GM23338 (cell line): ENCODE results near the gene ZNF775. TPM values are rescaled to one million over a fixed set of nuclear protein-coding genes. Genes with fewer than 3 reads are reported as not detected.

Source experiments
- ATAC-seq: fragments of 200-7000 bp; cut with Tn5 transposase; 3 replicates; pipeline ENCODE4 v1.9.1; 2020
- DNase-seq: peaks from one replicate; pipeline ENCODE4 v3.0.0-alpha.2; 2015; ENCODE audit warnings: low spot score
- H2AFZ ChIP-seq: fragments of 200-600 bp; sonication (generic); 2 replicates; pipeline ENCODE4 v1.8.0; 2016; ENCODE audit warnings: antibody characterized with exemption, mild to moderate bottlenecking, moderate library complexity
- H3F3A ChIP-seq: fragments of 200-600 bp; sonication (generic); replicated peaks from 2 replicates; pipeline ENCODE4 v1.8.0; 2017; ENCODE audit warnings: antibody characterized with exemption, mixed run types, low read depth
- H3K27ac ChIP-seq: fragments of 200-600 bp; sonication (generic); 2 replicates; pipeline ENCODE4 v1.6.1; 2016; ENCODE audit warnings: low read depth
- H3K27me3 ChIP-seq: fragments of 200-600 bp; sonication (generic); 2 replicates; pipeline ENCODE4 v1.8.0; 2016; ENCODE audit warnings: mild to moderate bottlenecking, mixed run types, moderate library complexity; ENCODE audit not compliant: insufficient read depth
- H3K36me3 ChIP-seq: fragments of 200-600 bp; sonication (generic); 2 replicates; pipeline ENCODE4 v1.8.0; 2016; ENCODE audit warnings: mild to moderate bottlenecking; ENCODE audit not compliant: insufficient read depth
- H3K4me1 ChIP-seq: fragments of 200-600 bp; sonication (generic); 2 replicates; pipeline ENCODE4 v1.8.0; 2016; ENCODE audit warnings: mild to moderate bottlenecking, moderate library complexity; ENCODE audit not compliant: insufficient read depth
- H3K4me2 ChIP-seq: fragments of 200-600 bp; sonication (generic); 2 replicates; pipeline ENCODE4 v1.7.1; 2017; ENCODE audit warnings: mixed run types
- H3K4me3 ChIP-seq: fragments of 200-600 bp; sonication (generic); 2 replicates; pipeline ENCODE4 v1.6.1; 2016; ENCODE audit warnings: mixed run types
- H3K79me2 ChIP-seq: fragments of 200-600 bp; sonication (generic); replicated peaks from 2 replicates; pipeline ENCODE4 v1.8.0; 2017; ENCODE audit warnings: mild to moderate bottlenecking; ENCODE audit not compliant: insufficient read depth
- H3K9me2 ChIP-seq: fragments of 200-600 bp; sonication (generic); 2 replicates; pipeline ENCODE4 v1.8.0; 2017; ENCODE audit not compliant: insufficient read depth
- H4K20me1 ChIP-seq: fragments of 200-600 bp; sonication (generic); replicated peaks from 2 replicates; pipeline ENCODE4 v1.8.0; 2017; ENCODE audit warnings: mild to moderate bottlenecking; ENCODE audit not compliant: insufficient read depth
- H3K27ac Mint-ChIP-seq: 2 replicates; pipeline ENCODE4 v1.8.0; 2020; ENCODE audit warnings: inconsistent platforms, mild to moderate bottlenecking, moderate library complexity, mixed read lengths
- H3K27me3 Mint-ChIP-seq: 3 replicates; pipeline ENCODE4 v1.8.0; 2022; ENCODE audit warnings: low read depth, mild to moderate bottlenecking, moderate library complexity, mixed read lengths, inconsistent platforms; ENCODE audit not compliant: insufficient read depth, poor library complexity
- H3K36me3 Mint-ChIP-seq: 3 replicates; pipeline ENCODE4 v1.8.0; 2021; ENCODE audit warnings: low read depth, mild to moderate bottlenecking, inconsistent platforms, moderate library complexity, mixed read lengths
- H3K4me1 Mint-ChIP-seq: 3 replicates; pipeline ENCODE4 v1.8.0; 2020; ENCODE audit warnings: mild to moderate bottlenecking, inconsistent platforms, mixed read lengths
- H3K4me3 Mint-ChIP-seq: 3 replicates; pipeline ENCODE4 v1.8.0; 2021; ENCODE audit warnings: moderate library complexity, mild to moderate bottlenecking, inconsistent platforms, mixed read lengths
- H3K9me3 Mint-ChIP-seq: 3 replicates; pipeline ENCODE4 v1.8.0; 2020; ENCODE audit warnings: moderate library complexity, mild to moderate bottlenecking, inconsistent platforms, mixed read lengths
- CTCF ChIP-seq, 2 experiments: fragments of 200-600 bp in 1 of 2; sonication (generic) in 1 of 2; conservative IDR thresholded peaks; 2 replicates each; pipeline versions ENCODE4 v1.5.1 to v1.6.1; 2016 to 2017; ENCODE audit warnings: antibody characterized with exemption in 2 of 2, low read depth in 2 of 2, mild to moderate bottlenecking in 2 of 2, moderate library complexity in 1 of 2
- ETS1 ChIP-seq: IDR thresholded peaks from 2 replicates; pipeline ENCODE4 v1.6.1; 2016; ENCODE audit warnings: antibody characterized with exemption
- EZH2 ChIP-seq: fragments of 200-600 bp; sonication (generic); IDR thresholded peaks from one replicate; pipeline ENCODE4 v1.8.0; 2017; ENCODE audit warnings: antibody characterized with exemption, mild to moderate bottlenecking, low read depth; ENCODE audit not compliant: unreplicated experiment
- JUNB ChIP-seq: IDR thresholded peaks from one replicate; pipeline ENCODE4 v1.6.1; 2016; ENCODE audit warnings: antibody characterized with exemption; ENCODE audit not compliant: unreplicated experiment
- NANOG ChIP-seq: IDR thresholded peaks from 2 replicates; pipeline ENCODE4 v1.6.1; 2016; ENCODE audit warnings: antibody characterized with exemption, borderline replicate concordance
- POLR2AphosphoS5 ChIP-seq: IDR thresholded peaks from 2 replicates; pipeline ENCODE4 v1.6.1; 2016; ENCODE audit warnings: antibody characterized with exemption, low read depth
- REST ChIP-seq: IDR thresholded peaks from one replicate; pipeline ENCODE4 v1.6.1; 2018; ENCODE audit warnings: antibody characterized with exemption; ENCODE audit not compliant: unreplicated experiment
- STAT1 ChIP-seq: IDR thresholded peaks from one replicate; pipeline ENCODE4 v1.6.1; 2016; ENCODE audit warnings: antibody characterized with exemption; ENCODE audit not compliant: unreplicated experiment
- ZNF114 ChIP-seq: fragments of 250-450 bp; sonication (Bioruptor Pico); IDR thresholded peaks from 2 replicates; pipeline ENCODE4 v1.5.0; 2020; ENCODE audit warnings: mild to moderate bottlenecking, moderate library complexity
- ZNF331 ChIP-seq: fragments of 250-450 bp; sonication (Bioruptor Pico); IDR thresholded peaks from 2 replicates; pipeline ENCODE4 v1.5.0; 2020; ENCODE audit warnings: low read depth, mild to moderate bottlenecking, moderate library complexity
- polyA plus RNA-seq: library from polyadenylated mRNA; unstranded; fragments of >200 nt; fragmentation: Nextera tagmentation; extraction: Ambion mirVana; gene quantifications from 2 replicates; pipeline ENCODE4 v1.2.1, GENCODE V29; 2016
- total RNA-seq: library from RNA; depleted of rRNA; stranded (reverse); fragments of >200 nt; shearing (Covaris generic); gene quantifications from 2 replicates; pipeline ENCODE4 v1.2.3, GENCODE V29; 2014

ZNF775 gene
- total and polyA plus RNA-seq, 2 experiments from 2014 or later = 4.5 to 38.2 TPM

- TF ChIP-seq REST (no peak), ZNF114 (CRISPR knock-in tag) (no peak), POLR2AphosphoS5 (no peak), STAT1 (no peak), CTCF (conservative IDR thresholded peaks at IDR 0.05; ENCODE audit: low read depth in 2 of 2) (no peak), NANOG (no peak), ZNF331 (CRISPR knock-in tag) (no peak)
Observed at GRCh38 chr7:150432915-150433892, 54.1 kb downstream of the ZNF775 start (continued).

- Mint-ChIP-seq H3K4me3 (no peak overlapping the region), H3K9me3 (no peaks in the 10 kb centered on the region), H3K36me3 (no peaks in the 10 kb centered on the region), H3K4me1 (peaks cover 3% of the 10 kb centered on the region; the same call in 2 of the 3 replicates), H3K27ac (no peak overlapping the region), H3K27me3 (peaks cover 5% of the 10 kb centered on the region)
- 0 out of 2 replicates have a peak, but pooled peaks cover 4% of the 10 kb centered on the region for H3K9me2 ChIP-seq
- H2AFZ ChIP-seq = no peak overlapping the region
- no peak for ATAC-seq
- H3K4me1 ChIP-seq = 0 out of 2 replicates have a peak, but pooled peaks cover under 1% of the 10 kb centered on the region
- no peaks in the 10 kb centered on the region for H3F3A ChIP-seq
- DNase-seq = no peak
- H3K79me2 ChIP-seq = no peaks in the 10 kb centered on the region
- H3K27ac ChIP-seq = no peak overlapping the region
- no peaks in the 10 kb centered on the region for H3K36me3 ChIP-seq
- H4K20me1 ChIP-seq = no peaks in the 10 kb centered on the region
- H3K27me3 ChIP-seq = no peaks in the 10 kb centered on the region
- no peak overlapping the region for H3K4me3 ChIP-seq
- H3K4me2 ChIP-seq = no peak overlapping the region
- TF ChIP-seq POLR2AphosphoS5 (no peak), JUNB (no peak), NANOG (no peak), ETS1 (no peak), ZNF114 (CRISPR knock-in tag) (no peak), REST (no peak), EZH2 (no peak)
Observed at GRCh38 chr7:150434240-150434639, 55.1 kb downstream of the ZNF775 start.
